ENCODE measurements around the gene EPAS1.
A peak's percentile ranks its signal among the peaks of the same experiment; 100 is the strongest.

EPAS1 gene

DNA sequence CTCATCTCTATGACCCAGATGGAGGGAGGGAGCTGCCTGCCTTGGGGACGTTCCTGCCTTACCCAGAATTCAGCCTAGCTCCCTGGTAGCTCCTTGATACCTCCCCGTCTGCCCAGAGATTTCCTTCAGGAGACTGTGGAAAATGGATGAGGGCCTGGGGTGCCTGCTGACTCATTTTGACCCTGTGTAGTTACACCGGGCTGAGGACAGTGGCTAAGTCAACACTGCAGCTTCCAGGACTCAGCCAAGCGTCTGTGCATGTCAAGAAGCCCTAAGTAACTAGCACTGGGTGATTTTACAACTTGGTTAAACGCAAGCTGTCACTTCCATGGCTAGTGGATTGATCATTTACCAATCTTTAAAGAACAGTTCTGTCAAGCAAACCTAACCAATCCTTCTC is 23.3 kb upstream of the EPAS1 start:
- no peak for DNase-seq (ENCODE audit: low read depth)

GRCh38 chr2:46274586-46274985 is 22.6 kb upstream of the EPAS1 start:
- DNase-seq (ENCODE audit: low read depth), result no peak

GRCh38 chr2:46275995-46276394 is 21.2 kb upstream of the EPAS1 start:
- no peak for DNase-seq (ENCODE audit: low read depth)

GRCh38 chr2:46276642-46277041 is 20.6 kb upstream of the EPAS1 start:
- DNase-seq (ENCODE audit: low read depth), result no peak

DNA sequence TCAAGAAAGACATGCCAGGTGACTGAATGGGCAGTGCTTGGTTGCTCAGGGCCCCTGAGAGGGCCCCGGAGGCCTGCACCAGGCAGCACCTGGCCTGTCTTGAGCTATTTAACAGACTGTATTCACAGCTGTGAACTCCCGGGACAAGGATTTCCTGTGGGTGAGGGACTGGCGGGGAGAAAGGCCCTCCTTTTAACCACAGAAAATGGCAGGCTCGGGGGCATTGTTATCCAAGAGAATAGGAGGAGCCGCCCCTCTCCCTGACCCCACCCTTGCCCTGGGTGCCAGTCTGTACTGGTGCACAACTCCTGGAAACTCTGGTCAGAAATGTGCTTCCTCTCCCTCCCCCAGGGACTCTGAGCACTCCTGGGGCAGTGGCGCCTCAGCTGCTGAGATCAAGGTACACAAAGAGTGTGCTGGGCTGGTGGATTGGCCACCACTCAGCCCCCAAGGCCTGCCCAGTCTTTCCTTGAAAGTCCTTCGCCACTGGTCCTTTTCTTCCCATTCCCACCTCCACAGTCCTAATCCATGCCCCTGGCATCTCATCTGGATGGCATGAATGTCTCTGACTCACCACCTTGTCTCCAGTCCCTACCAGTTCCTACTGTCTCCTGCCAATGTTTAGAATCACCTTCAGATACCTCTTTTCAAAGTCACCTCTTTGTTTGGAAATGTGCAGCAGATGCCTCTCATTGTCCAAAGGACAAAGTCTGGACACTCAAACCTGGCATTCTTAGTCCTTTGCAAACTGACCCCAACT is 19.6 kb upstream of the EPAS1 start:
- DNase-seq (ENCODE audit: low read depth), result no peak

GRCh38 chr2:46278952-46279351 is 18.3 kb upstream of the EPAS1 start:
- no peak for DNase-seq (ENCODE audit: low read depth)

DNA sequence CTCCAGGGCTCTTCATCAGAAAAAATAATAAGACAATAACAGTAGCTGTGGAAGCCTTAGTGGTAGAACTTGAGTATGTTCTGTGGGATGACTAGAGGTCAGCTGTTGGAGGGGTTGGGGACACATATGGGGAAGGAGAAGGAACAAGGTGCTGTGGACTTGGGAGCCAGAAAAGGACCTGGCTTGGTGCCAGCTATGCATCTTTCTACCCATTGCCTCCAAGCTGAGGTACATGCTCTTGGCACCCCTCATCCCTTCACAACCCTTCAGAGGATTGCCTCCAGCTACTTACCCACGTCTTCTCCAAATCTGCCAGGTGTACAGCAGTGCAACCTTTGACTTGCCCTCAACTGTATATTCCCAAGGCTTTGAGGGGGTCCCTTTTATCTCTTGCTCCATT is 15.3 kb upstream of the EPAS1 start:
- DNase-seq (ENCODE audit: low read depth), result no peak

DNA sequence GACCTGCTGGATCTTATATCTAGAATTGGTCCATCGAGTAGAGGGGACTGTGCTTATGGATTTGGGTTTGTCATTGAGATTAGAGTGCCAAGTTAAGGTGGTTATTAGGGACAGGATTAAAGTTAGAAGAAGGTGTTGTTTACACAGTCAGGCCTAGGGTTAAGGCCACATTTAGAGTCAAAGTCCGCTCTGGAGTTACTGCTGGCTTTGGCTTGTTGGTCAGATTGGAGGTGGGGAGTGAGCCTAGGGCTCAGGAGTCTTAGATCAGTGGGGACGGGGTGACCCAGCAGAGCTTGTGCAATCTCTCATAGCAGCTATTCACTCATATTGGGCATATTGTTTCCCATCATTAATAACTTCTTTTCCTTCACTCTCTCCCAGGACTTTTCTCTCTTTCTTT is 13.5 kb upstream of the EPAS1 start:
- no peak for DNase-seq (ENCODE audit: low read depth)

DNA sequence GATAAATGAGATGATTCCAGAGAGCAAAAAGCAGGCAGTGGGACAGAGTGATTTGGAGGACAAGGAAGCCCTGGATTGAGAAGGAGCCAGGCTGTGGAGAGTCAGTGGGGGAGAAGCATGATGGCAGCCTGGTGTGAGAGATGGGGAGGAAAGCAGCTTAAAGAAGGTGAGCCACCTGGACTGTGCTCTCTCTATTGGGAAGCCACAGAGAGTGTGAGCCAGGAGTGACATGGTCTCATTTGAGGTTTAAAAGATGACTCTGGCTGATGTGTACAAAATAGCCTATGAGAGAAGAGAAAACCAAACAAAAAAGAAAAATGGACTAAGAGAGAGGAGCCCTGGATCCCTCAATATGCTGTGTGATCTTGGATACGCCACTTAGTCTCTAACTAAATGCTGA is 12.9 kb upstream of the EPAS1 start:
- no peak for DNase-seq (ENCODE audit: low read depth)

GRCh38 chr2:46284796-46285195 is 12.4 kb upstream of the EPAS1 start:
- DNase-seq (ENCODE audit: low read depth), result no peak

- DNase-seq (ENCODE audit: low read depth), result no peak
These were observed 10.5 kb upstream of the EPAS1 start for GRCh38 chr2:46286715-46287114.

DNA sequence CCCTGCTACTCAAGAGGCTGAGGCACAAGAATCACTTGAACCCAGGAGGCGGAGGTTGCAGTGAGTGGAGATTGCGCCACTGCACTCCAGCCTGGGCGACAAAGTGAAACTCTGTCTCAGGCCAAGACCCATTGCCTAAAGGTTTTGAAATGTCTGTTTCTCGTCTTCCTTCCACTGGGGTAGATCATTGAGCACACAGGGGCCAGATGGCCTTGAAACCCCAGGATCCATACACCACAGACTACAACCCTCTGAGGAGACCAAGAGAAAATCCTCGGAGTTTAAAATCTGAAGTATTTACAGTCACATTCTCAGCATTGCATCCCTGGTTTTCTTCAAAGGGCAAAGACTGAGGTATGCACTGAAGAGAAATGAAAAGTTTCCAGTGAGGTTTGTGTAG is 7.1 kb upstream of the EPAS1 start:
- DNase-seq (ENCODE audit: low read depth), result no peak

DNA sequence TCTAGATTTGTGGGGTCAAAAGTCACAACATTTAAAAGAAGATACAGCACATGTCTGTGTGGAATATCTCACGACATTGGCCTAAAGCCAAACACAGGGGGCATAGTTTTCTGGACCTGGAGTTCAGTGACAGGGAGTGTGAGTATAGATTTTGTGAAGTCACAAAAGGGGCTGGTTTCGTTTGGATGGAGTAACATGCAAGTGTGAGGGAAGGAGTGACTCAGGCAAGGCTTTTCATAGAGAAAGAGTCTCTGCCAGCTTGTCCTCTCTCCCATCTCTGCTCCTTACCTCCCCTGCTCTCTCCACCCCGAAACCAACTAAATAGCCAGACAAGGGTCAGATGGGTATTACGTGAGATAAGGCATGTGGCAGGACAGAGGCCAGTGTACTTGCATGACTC is 3.7 kb upstream of the EPAS1 start:
- no peak for DNase-seq (ENCODE audit: low read depth)

DNA sequence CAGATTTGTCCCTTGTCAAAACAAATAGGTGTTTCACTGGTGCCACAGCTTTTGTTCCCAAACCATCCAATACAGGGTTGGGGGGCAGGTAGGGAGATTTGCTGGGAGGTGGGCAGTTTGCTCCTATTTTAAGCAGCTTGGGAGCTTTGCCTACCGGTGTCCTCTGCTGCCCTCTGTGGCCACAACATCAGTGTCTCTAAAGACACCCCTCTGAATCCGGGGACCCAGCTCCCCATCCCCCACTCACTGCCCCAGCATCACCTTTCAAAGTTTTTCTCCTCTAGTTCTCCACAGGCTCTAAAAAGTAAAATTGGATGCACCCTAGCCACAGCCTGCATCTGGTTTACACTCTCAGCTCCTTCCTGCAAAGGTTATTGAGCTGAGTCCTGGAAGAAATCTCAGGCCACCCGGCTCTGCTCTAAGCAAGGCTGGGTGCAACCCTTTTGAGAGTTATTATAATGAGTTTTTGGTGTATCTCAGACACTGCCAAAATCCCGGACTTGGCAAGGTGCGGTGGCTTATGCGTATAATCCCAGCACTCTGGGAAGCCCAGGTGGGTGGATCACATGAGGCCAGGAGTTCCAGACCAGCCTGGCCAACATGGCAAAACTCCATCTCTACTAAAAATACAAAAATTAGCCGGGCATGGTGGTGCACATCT is 2.9 kb upstream of the EPAS1 start:
- DNase-seq (ENCODE audit: low read depth), result no peak

GRCh38 chr2:46296216-46296839 is 879 bp upstream of the EPAS1 start:
- DNase-seq (ENCODE audit: low read depth), result no peak

GRCh38 chr2:46297546-46298271 is 502 bp downstream of the EPAS1 start:
- DNase-seq (ENCODE audit: low read depth), result peak; percentile 71

DNA sequence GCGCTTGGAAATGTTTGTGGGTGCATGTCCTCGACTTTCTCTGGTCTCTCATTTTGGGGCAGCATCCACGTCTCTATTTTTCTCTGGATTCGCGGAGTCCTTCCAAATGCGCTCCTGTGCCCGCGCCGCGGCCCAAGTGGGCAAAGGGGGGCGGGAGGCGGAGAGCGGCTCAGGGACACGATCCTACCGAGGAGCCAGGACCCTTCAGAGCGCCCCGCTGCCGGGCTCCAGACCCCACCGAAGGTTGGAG is 990 bp downstream of the EPAS1 start:
- no peak for DNase-seq (ENCODE audit: low read depth)

DNA sequence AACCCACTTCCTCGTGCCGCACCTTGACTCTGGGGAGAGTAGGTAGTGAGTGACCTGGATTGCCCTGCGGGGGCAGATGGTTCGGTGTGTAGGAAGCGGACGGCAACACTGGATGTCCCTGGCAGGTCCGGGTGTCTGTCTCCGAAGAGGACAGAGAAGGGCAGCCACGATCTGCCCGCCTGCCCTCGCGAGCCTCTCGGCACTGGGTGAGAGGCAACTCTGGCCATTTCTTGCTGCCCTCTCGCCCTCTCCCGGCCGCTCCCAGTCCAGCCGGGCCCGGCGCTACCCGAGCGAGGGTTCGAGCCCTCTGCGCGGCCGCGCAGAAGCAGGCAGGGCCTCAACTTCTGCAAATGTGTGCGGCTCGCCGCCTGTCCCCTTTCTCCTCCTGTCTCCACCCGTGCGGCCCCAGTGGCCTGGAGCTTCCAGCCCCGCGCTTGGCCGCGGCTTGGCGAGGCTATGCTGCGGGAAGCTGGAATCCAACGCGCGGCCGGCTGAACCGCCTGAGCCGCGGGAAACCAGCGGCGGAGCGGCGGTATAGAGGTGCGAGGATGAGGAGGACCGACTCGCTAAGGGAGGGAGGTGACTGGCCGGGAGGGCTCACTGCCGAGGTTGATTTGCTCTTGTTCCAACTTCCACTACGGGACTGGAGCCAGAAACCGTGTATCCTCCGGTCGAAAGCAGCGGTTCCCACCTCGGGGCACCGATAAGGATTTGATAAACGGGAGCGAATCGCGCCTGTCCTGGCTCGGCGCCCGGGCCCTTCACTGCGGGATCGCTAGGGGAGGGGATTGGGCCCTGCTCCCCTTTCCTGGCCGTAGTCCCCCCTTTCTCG is 1.5 kb downstream of the EPAS1 start:
- DNase-seq (ENCODE audit: low read depth), result no peak

DNA sequence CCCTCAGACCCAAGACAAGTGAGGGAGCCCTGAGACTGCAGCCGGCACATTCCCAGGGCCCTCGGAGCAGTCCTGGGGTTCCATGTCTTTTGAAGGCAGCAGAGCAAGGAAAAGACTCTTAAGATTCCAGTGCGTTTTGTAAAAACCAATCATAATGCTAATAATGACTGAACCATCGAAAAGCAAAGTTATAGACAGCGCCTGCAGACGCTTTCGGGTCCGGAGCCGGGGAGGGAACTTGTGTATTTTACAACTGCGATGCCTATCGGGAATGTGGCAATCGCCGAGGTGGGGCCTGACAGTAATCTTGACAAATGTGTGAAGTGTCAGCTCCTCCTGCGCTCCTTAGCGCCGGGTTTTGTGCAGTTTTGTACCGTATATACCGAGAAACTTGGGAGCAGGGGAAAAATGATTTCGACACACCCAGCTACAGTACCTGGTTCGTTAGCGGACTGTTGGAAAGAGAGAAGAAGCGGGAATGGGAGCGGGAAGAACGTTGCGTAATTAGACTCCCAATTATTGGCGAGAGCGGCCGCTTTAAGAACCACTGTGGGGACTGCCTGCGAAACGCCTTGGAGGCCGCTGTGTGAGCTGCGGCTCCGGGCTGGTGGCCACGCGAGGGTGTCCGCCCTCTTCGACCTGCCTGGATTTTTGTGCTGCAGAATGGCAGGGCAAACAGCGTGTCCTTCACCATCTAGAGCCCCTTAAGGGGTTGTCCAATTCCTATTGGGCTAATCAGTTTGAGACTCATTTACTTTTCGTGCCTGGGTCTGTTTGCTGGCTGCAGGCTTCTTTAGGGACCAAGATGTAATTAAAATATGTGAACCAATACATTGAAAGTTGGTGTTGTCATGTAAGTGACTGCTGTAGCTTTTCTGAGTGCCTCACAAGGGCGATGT is 2.4 kb downstream of the EPAS1 start:
- DNase-seq (ENCODE audit: low read depth), result no peak

GRCh38 chr2:46300406-46300832 is 3.2 kb downstream of the EPAS1 start:
- no peak for DNase-seq (ENCODE audit: low read depth)
